Measurements from ENCODE around the gene FHOD3. TPM values are rescaled to one million over a fixed set of nuclear protein-coding genes. Genes with fewer than 3 reads are reported as not detected.

The FHOD3 gene
- total RNA-seq, 1 donor from 2014 or later: 5.9 TPM

- no peak for FAIRE-seq
- H3K27ac Mint-ChIP-seq (ENCODE audit: unreplicated experiment): no peak overlapping the region
Observed at GRCh38 chr18:36561046-36561445, 263.5 kb downstream of the FHOD3 start.

GRCh38 chr18:36564841-36565240 lies 267.3 kb downstream of the FHOD3 start:
- Histone ChIP-seq H3K79me2 (ENCODE audit: insufficient read depth, low read length) (no peaks in the 10 kb centered on the region), H3K4me2 (ENCODE audit: low read length) (no peak overlapping the region), H3K36me3 (ENCODE audit: insufficient read depth, low read length) (no peaks in the 10 kb centered on the region), H3K9ac (ENCODE audit: low read length) (no peak overlapping the region), H3K4me1 (ENCODE audit: insufficient read depth, low read length) (no peaks in the 10 kb centered on the region), H2AFZ (ENCODE audit: low read depth, low read length) (no peak overlapping the region), H3K4me3 (ENCODE audit: insufficient read depth, low read depth, low read length) (no peak overlapping the region), H3K27me3 (ENCODE audit: insufficient read depth, low read length) (no peaks in the 10 kb centered on the region), H3K27ac (ENCODE audit: low read depth, low read length) (no peak overlapping the region), H4K20me1 (ENCODE audit: insufficient read depth, low read length) (no peaks in the 10 kb centered on the region), H3K9me3 (ENCODE audit: insufficient read depth, low read depth, low read length) (no peaks in the 10 kb centered on the region)
- peaks cover 2% of the 10 kb centered on the region for H3K4me1 Mint-ChIP-seq (ENCODE audit: low read depth, unreplicated experiment)
- no peaks in the 10 kb centered on the region for H3K9me3 Mint-ChIP-seq (ENCODE audit: unreplicated experiment)
- H3K27me3 Mint-ChIP-seq (ENCODE audit: low read depth, unreplicated experiment): peaks cover 3% of the 10 kb centered on the region
- H3K27ac Mint-ChIP-seq (ENCODE audit: unreplicated experiment): no peak overlapping the region
- TF ChIP-seq EZH2 (IDR thresholded peaks at IDR 0.05; ENCODE audit: insufficient read depth, low read length) (no peak), CTCF (IDR thresholded peaks at IDR 0.05; ENCODE audit: insufficient read depth, low read depth, low read length) (no peak)
- H3K36me3 Mint-ChIP-seq (ENCODE audit: low read depth, unreplicated experiment): no peaks in the 10 kb centered on the region
- no peak overlapping the region for H3K4me3 Mint-ChIP-seq (ENCODE audit: unreplicated experiment)
- FAIRE-seq (no peak), DNase-seq (ENCODE audit: low read depth) (no peak)

More at GRCh38 chr18:36561046-36561445, 263.5 kb downstream of the FHOD3 start:
- TF ChIP-seq EZH2 (IDR thresholded peaks at IDR 0.05; ENCODE audit: insufficient read depth, low read length) (no peak), CTCF (IDR thresholded peaks at IDR 0.05; ENCODE audit: insufficient read depth, low read depth, low read length) (no peak)
- H3K4me3 Mint-ChIP-seq (ENCODE audit: unreplicated experiment): no peak overlapping the region
- no peaks in the 10 kb centered on the region for H3K4me1 ChIP-seq (ENCODE audit: insufficient read depth, low read length)
- H2AFZ ChIP-seq (ENCODE audit: low read depth, low read length): no peak overlapping the region
- no peak overlapping the region for H3K9ac ChIP-seq (ENCODE audit: low read length)
- H3K36me3 ChIP-seq (ENCODE audit: insufficient read depth, low read length): no peaks in the 10 kb centered on the region
- no peaks in the 10 kb centered on the region for H3K9me3 ChIP-seq (ENCODE audit: insufficient read depth, low read depth, low read length)
- H3K4me2 ChIP-seq (ENCODE audit: low read length): no peak overlapping the region
- H3K27me3 ChIP-seq (ENCODE audit: insufficient read depth, low read length): no peaks in the 10 kb centered on the region
- H3K36me3 Mint-ChIP-seq (ENCODE audit: low read depth, unreplicated experiment): no peaks in the 10 kb centered on the region
- no peaks in the 10 kb centered on the region for H3K79me2 ChIP-seq (ENCODE audit: insufficient read depth, low read length)
- no peaks in the 10 kb centered on the region for H3K4me1 Mint-ChIP-seq (ENCODE audit: low read depth, unreplicated experiment)
- H3K27me3 Mint-ChIP-seq (ENCODE audit: low read depth, unreplicated experiment): peaks cover 3% of the 10 kb centered on the region
- H3K4me3 ChIP-seq (ENCODE audit: insufficient read depth, low read depth, low read length): no peak overlapping the region
- no peak overlapping the region for H3K27ac ChIP-seq (ENCODE audit: low read depth, low read length)
- DNase-seq (ENCODE audit: low read depth): no peak
- H3K9me3 Mint-ChIP-seq (ENCODE audit: unreplicated experiment): no peaks in the 10 kb centered on the region
- H4K20me1 ChIP-seq (ENCODE audit: insufficient read depth, low read length): no peaks in the 10 kb centered on the region

- H2AFZ ChIP-seq (ENCODE audit: low read depth, low read length): no peak overlapping the region
- no peak for TF ChIP-seq CTCF (IDR thresholded peaks at IDR 0.05; ENCODE audit: insufficient read depth, low read depth, low read length)
- TF ChIP-seq EZH2 (IDR thresholded peaks at IDR 0.05; ENCODE audit: insufficient read depth, low read length): no peak
- no peak overlapping the region for H3K27ac Mint-ChIP-seq (ENCODE audit: unreplicated experiment)
Observed at GRCh38 chr18:36567800-36568199, 270.3 kb downstream of the FHOD3 start.

More at GRCh38 chr18:36567800-36568199, 270.3 kb downstream of the FHOD3 start:
- Histone ChIP-seq H3K79me2 (ENCODE audit: insufficient read depth, low read length) (no peaks in the 10 kb centered on the region), H3K4me2 (ENCODE audit: low read length) (no peak overlapping the region), H3K27me3 (ENCODE audit: insufficient read depth, low read length) (no peaks in the 10 kb centered on the region), H3K9me3 (ENCODE audit: insufficient read depth, low read depth, low read length) (no peaks in the 10 kb centered on the region), H3K9ac (ENCODE audit: low read length) (no peak overlapping the region), H3K4me3 (ENCODE audit: insufficient read depth, low read depth, low read length) (no peak overlapping the region), H3K36me3 (ENCODE audit: insufficient read depth, low read length) (no peaks in the 10 kb centered on the region), H3K27ac (ENCODE audit: low read depth, low read length) (no peak overlapping the region), H3K4me1 (ENCODE audit: insufficient read depth, low read length) (no peaks in the 10 kb centered on the region), H4K20me1 (ENCODE audit: insufficient read depth, low read length) (no peaks in the 10 kb centered on the region)
- Mint-ChIP-seq H3K4me1 (ENCODE audit: low read depth, unreplicated experiment) (peaks cover 4% of the 10 kb centered on the region), H3K4me3 (ENCODE audit: unreplicated experiment) (no peak overlapping the region), H3K36me3 (ENCODE audit: low read depth, unreplicated experiment) (no peaks in the 10 kb centered on the region), H3K9me3 (ENCODE audit: unreplicated experiment) (no peaks in the 10 kb centered on the region), H3K27me3 (ENCODE audit: low read depth, unreplicated experiment) (peaks cover 7% of the 10 kb centered on the region)
- FAIRE-seq: no peak
- DNase-seq (ENCODE audit: low read depth): no peak
